UCSD-AML1 (cell line): ENCODE data around the gene RAD51B.
"Not testable (repeated sequence)": the region's sequence is repeated elsewhere in the genome, so short reads cannot be mapped to it uniquely, and the experiment has no call there.

ENCODE experiments used
- DNase-seq: peaks from one replicate; lab custom pipeline; 2025; ENCODE audit not compliant: unreplicated experiment; lab: John Stamatoyannopoulos, UW

Gene RAD51B

DNA sequence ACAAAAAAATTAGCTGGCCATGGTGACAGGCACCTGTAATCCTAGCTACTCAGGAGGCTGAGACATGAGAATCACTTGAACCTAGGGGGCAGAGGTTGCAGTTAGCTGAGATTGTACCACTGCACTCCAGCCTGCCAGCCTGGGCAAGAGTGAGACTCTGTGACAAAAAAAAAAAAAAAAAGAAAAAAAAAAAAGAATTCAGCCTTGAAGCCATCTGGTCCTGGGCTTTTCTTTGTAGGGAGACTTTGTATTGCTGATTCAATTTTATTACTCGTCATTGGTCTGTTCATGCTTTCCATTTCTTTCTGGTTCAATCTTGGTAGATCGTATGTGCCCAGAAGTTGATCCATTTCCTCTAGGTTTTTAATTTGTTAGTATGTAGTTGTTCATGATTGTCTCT lies 243.1 kb downstream of the RAD51B start:
- DNase-seq = no peak

DNA sequence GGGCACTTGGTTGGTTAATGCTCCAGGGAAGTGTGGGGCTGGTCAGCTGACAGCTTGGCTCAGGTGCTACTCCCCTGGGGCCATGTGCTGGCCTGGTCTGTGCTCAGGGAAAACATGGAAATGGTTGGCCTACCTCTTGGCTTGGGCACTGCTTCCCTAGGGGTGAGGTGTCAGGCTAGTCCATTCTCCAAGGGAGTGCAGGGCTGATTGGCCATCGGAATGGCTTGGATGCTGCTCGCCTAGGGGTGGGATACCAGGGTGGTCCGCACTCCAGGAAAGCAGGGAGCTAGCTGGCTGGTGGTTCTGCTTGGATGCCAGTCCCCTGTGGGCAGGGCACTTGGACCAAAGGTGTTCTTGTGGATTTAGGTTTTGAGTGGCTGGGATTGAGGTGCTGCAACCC lies 245.7 kb downstream of the RAD51B start:
- no peak for DNase-seq

DNA sequence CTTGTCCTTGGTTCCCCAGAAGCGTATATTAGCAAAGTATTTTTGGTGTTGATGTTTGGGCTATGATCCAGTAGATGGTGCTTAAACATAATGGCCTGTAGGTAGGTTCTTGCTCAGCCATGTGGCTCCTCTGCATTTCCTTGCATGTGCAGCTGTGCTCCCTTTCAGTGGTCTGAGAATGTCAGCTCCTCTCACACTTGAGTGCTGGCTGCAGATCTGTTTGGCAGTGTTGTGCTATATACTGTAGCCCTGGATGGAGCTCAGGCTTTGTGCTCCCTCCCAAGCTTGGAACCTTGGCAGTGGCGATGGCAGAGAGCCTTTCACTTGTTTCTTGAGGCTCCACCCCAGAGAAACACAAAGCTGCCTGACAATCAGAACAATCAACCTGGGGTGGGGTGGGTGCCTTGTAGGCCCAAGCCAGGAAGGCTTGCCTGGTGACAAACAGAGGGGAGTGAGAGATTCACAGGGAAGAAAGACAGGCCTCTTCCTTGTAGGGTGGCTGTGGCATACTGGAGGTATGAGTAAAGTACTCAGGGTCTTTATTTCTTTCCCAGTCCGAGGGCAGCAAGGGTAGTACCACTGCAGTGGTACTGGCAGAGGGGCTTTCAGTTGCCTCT lies 255.3 kb downstream of the RAD51B start:
- DNase-seq = no peak

DNA sequence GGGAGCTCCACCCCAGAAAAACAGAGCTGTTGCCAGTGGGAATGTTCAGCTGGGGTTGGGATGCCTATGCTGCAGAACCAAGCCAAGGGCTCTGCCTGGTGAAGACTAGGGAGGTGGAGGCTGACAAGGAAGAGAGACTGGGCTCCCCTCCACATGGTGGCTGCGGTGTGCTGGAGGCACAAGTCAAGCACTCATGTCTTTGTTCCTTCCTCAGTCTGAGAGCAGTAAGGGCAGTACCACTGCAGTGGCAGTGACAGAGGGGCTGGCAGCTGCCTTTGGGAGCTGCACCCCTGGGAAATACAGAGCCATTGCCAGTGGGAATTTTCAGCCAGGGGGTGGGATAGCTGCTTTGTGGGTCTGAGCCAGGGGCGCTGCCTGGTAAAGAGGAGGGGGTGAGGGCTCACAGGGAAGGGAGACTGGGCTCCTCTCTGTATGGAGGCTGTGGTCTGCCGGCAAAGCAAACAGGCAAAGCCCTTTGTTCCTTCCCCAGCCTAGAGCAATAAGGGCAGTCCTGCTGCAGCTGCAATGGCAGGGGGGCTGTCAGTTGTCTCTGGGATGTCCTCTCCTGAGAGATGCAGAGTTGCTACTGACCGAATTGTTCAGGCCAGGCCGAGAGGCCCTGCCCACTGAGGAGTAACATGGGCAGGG lies 255.9 kb downstream of the RAD51B start:
- no peak for DNase-seq

DNA sequence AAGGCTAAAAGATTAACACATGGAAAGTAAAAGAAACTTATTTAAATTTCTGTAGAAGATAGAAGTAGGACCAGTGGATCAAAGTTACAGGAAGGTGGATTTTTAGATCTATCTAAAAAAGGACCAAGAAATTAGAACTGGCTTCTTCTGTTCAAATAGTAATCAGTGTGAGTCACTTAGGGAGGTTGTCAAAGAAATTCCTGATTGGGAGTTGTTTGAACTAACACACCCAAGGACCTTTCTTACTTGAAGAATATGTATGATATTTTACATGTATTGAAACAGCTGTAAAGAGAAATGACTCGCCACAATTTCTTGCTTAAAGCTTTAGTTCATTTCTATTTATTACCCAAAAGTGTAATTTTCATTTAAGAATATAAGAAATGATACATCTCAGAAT lies 256.9 kb downstream of the RAD51B start:
- DNase-seq = no peak

DNA sequence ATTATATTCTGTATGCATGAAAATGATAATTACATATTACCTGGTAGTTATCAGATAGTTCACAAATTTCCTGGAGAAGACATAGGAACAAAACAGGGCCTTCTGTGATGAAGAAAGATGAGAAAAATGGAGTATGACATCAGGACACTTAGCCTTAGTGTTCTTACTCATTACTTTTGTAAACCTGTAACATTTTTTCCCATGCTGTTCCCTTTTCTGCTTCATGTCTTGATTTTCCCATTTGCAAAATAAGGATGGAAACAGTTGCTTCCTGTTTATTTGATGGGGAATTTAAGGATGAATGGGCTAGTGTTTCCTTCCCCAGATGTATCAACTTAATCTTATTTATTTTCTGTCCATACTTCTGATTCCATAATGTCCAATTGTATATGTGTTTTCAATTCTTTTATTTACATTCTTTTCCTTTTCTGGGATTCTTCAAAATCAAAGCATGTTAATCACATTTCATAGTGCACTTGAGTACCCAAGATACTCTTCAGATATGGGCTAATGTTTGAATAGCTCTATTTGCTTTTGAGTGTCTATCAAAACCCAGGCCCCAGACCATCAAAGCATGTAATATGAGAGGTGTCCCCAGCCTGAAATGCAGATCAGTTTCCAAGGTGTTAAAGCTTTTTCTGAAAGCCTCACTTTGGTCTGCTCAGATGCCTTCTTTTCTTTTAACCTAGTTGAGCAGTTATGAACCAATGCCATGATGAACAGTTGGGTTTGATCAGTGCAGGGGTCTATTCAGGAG lies 260.5 kb downstream of the RAD51B start:
- DNase-seq = no peak

DNA sequence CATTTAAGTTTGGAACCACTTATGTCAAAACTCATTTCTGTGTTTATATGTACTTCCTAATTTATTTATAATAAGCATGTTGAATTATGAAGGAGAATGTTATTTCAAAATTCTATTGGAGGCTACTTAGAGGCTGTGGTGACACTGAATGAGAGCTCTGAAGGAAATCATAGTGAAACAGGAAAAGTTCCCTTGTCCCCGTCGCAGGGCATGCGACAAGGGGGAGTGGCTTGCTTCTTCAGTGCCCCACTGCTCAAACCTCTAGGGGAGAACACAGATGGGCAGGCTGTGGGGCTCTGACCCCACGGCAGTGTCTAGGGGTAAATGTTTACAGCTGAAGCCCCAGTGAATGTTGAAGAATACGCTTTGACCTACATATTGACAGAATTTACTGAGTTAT lies 261.9 kb downstream of the RAD51B start:
- no peak for DNase-seq

DNA sequence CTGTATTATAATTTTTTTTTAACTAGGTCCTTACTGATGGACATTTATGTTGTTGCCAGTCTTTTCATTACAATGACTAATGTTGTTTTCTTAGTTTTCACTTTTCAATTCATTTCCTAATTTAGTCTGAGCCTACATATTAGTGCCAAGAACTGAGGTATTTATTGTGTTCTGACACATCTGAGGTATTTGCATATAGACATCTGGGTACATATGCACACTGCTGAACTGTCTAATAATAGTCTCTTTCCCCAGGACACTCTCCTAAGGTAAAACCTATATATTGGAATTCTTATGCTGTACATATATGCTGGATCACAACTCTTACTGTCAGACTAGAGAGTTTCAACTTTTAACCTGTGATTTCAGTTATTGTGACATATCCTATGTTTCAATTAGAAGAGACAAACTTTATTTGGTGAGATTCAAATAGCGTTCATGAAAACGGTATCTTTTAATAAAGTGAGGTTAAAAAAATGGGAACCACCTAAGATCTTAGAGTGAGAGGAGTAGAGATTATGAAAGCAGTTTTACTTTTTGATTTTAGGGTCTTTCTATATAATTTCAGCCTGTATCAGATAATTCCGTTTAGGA lies 263.2 kb downstream of the RAD51B start:
- DNase-seq = no peak

DNA sequence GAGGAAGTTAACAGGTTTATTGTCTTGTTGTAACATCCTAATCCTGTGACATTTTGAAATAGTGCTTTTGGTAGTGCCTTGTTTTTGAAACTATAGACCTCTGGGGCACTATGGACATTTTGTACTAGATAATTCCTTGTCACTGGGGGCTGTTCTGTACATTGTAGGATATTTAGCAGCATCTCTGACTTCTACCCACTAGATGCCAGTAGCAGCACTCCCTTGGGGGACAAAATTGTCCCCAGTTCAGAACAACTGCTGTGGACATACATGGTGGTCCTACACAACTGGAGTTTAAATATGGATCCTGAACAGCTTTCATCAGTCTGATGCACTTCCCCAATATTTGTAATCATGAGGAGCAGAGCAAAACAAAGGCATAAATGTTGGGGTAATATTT lies 264.7 kb downstream of the RAD51B start:
- no peak for DNase-seq

DNA sequence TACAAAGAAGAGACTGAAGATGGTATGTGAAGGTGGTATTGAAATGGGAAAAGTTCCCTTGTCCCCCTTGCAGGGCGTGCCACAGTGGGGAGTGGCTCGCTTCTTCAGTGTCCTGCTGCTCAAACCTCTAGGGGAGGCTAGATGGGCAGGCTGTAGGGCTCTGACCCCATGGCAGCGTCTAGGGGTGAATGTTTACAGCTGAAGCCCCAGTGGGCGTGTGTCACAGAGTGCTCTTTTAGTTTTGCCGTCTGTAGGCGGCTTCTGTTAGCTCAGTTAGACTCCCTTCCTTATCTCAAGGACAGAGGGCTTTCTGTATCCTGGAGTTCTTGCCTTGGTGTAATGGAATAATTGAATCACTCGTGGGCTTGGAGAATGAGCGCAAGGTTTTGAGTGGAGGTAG lies 266.2 kb downstream of the RAD51B start:
- DNase-seq = peak; percentile 34

DNA sequence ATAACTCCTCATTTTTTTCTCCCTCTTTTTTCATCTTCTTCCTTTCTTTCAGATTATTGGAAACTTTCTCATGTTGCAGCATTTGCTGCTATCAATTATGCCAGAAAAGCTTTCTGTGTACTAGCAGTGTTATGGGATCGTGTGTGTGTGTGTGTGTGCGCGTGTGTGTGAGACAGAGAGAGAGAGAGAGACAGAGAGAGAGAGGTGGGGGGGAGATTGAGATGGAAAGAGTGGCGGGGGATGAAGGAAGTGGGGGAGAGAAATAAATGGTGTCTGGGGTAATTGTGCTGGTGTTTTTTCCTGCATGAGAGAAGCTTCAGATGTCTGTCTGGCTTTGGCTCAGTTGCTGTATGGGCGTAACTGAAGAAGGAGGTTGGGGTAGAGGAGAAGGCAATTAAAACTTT lies 268.9 kb downstream of the RAD51B start:
- no peak for DNase-seq

DNA sequence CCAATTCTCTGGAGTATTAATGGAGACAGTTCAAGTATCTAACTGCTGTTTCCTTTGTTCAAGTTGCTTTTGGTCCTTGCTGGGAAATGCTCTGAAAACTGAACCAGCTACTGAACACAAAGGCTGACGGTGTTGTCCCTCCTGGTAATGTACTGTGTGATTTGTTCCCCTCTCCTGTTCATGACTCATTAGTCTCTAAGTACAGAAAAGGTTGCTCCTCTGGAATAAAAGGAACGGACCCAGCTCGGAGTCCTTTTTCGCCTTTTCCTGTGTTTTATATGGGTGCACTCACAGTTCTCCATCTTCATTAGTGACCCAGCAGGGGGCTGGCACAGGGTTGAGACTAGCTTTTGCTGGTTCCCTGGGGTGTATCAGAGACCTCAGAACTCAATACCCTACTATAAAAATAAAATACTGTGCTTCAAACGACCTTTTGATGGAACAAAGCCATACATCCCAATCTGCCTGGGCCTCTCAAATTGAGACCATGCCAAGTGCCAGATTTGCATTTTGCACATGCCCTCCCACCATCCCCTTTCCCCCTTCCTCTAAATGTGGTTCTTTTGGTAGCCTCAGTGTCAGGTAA lies 269.7 kb downstream of the RAD51B start:
- no peak for DNase-seq

DNA sequence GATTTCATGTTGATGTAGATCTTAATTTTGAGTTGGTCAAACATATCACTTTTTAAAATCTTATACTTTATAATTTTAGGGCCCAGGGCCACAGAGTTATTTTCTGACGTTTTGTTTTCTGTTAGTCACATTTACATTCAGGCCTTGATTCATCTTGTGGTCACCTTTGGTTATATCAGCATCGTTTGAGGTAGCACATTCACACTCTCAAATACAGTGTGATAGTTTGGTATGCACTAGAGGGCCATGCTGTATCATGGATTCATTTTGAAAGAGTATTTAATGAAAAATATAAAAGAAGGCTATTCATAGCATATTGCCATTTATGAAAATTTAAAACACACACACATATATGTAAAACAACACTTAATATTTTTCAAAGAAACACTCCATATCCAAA lies 274.6 kb downstream of the RAD51B start:
- DNase-seq = no peak

DNA sequence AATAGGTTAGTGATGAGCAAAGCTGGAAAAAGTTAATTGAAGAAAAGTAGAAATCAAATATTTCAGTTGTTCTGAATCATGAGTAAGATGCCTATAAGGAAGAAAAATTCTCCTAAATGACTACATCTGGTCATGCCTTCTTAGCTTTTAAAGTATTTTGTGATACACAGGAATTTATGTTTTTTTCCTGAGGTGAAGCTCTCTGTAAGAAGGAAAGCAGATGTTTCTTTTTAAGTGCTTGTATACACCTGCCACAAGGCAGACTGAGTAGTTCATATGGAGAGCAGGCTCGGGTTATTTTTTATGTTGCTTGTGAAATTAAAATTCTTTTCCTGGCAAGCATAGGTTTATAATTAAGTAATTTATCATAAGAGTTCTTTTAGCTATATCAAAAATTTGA lies 275.2 kb downstream of the RAD51B start:
- no peak for DNase-seq

DNA sequence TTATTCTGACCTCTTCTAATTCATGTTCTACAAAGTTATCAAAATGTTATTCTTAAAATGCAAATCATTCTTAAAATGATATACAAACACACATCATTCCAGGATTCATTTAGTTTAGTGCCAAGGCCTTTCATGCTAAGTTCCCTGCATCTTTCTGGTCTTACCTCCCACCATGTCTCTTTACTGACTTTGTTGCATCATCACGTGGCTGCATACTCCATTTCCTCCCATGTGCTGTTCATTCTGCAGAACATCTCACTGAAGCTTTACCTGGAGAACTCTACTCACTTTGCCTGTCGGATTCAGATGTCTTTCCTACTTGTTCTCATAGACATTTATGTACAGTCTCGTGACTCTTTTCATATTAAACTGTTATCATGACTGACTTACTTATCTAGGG lies 278.1 kb downstream of the RAD51B start:
- DNase-seq = no peak

DNA sequence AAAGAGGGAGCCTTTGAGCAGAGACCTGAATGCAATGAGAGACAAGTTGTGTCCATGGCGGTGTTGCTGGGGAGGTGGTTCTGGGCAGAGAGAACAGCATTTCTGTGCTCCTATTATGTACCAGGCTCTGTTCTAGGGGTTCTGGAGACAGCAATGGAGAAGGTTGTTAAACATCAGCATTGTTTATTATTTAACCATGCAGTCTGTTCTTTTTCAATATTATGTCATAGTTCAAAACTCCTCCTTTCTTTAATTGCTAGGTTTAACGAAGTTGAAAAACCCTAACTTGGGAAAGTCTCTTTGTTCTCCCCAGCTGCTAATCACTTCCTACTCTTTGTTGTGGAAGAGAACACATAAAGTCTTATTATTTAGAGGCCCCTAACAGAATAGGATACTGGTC lies 279.3 kb downstream of the RAD51B start:
- DNase-seq = no peak

DNA sequence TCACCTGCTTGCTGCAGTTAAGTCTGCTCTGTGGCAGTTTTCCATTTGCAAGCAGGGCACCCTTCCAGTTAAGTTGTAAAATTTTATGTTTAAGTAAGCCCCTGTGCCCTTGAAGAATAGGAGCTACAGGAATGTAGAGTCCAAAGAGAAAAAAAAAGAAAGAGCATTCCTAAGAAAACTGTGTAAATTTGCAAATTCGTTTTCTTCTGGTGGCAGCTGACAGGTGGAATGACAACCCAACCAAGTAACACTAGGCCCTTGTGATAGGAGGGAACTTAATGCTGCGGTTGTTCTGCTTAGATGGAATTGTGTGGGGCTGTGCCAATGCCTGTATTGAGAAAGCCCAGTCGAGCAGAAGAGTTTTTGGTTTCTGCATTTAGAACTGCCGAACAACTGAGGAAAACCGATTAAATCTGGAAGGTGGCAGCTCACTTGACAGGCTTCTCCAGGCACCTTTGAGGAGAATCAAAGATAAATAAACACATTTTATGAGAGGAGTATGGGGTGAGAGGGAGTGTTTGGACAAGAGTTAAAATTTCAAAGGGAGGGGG lies 280.0 kb downstream of the RAD51B start:
- no peak for DNase-seq

DNA sequence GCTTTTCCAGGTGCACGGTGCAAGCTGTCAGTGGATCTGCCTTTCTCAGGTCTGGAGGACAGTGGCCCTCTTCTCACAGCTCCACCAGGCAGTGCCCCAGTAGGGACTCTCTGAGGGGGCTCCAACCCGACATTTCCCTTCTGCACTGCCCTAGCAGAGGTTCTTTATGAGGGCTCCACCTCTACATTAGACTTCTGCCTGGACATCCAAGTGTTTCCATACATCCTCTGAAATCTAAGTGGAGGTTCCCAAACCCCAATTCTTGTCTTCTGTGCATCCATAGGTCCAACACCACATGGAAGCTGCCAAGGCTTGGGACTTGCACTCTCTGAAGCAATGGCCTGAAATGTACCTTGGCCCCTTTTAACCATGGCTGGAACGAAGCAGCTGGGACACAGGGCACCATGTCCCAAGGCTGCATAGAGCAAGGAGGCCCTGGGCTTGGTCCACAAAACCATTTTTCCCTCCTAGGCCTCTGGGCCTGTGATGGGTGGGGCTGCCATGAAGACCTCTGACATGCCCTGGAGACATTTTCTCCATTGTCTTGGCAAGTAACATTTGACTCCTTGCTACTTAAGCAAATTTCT lies 282.2 kb downstream of the RAD51B start:
- not testable (repeated sequence) for DNase-seq

DNA sequence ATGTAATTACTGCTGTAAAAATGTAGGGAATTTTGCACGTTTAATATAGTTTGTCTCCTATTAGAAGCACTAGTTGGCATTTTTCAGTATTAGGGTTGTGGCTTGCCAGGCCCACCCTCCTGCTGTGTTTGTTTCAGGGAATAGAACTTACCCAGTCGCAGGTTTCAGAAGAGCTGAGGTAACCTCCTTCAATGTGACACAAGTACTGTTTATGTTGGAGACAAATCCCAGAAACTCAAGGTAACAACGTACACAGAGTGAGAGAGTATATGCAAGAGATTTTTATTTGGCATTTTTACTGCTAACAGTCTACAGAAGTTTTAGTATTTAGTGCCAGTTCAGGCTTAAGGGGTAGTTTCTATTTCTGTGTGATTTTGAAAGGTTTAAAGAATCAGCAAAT lies 284.3 kb downstream of the RAD51B start:
- no peak for DNase-seq

DNA sequence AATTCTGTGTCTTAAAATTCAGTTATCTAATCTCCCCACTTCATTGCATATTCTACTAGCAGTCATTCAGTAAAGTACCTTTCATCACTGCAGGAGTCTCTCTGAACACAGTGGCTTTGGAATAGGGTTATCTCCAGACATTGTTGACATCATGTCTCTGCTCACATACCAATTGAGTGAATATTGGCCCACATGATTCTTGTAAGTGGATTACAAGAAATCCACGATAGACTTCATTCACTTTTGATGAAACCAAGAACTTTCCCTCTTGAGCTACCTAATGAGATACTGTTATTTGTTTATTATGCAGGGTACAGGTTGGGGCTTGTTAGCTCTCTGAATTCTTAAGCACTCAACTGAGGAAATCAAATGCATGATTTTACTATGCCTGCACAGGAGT lies 284.9 kb downstream of the RAD51B start:
- no peak for DNase-seq

DNA sequence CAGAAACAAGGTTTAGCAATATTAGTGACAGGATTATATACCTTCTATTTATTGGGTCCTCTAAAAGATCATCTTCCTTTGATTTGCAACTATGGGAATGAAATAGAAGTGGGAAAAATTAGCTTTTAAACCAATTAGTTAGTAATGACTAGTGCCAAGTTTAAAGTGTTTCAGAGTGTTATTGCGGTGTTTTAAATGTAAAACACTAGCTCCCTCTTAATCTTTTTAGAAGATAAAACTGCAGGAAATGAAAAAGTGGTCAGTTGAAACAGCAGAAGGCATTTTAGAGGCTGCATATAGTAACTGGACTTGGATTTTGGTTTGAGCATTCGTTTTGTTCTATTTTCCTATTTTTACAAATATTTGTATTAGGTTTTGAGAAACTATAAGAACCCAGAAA lies 286.2 kb downstream of the RAD51B start:
- no peak for DNase-seq
